Measurements from ENCODE around the gene EML2. TPM values are rescaled to one million over a fixed set of nuclear protein-coding genes. Genes with fewer than 3 reads are reported as not detected.

EML2 gene
- total and polyA plus RNA-seq, 11 donors: 19.0 to 50.2 (median 38.9) TPM

- Histone ChIP-seq H3K27me3 (peaks cover 0 to 52% (median 12%) of the 10 kb centered on the region in 9 donors), H3K36me3 (peaks cover 0 to 10% (median 2%) of the 10 kb centered on the region in 9 donors), H3K27ac (peak overlapping the region in 11 of 12 donors; percentile 13 to 92 (median 85)), H3K4me3 (no peak overlapping the region), H3K9me3 (no peaks in the 10 kb centered on the region), H3K4me1 (peaks cover 0 to 52% (median 22%) of the 10 kb centered on the region in 12 donors)
- DNase-seq (peak in 4 of 5 donors; percentile 64 to 78 (median 74)), ATAC-seq (peak in 3 of 4 donors; percentile 35 to 79 (median 37))
- WGBS, 4 donors: 35 to 46% (median 39%) methylated on average over 6 of the region's 6 CpGs
- no peak for TF ChIP-seq CTCF (IDR thresholded peaks at IDR 0.05)
- TF ChIP-seq POLR2A (IDR thresholded peaks at IDR 0.05): no peak
- intact Hi-C loops (cut with DNase I): no loop called here
These were observed 43.4 kb downstream of the EML2 start for GRCh38 chr19:45595814-45596213.

- Histone ChIP-seq H3K9me3 (no peaks in the 10 kb centered on the region), H3K4me1 (peaks cover 0 to 31% (median 19%) of the 10 kb centered on the region in 12 donors), H3K27me3 (peaks cover 0 to 40% (median 10%) of the 10 kb centered on the region in 9 donors), H3K36me3 (peaks cover 0 to 21% (median 14%) of the 10 kb centered on the region in 9 donors), H3K4me3 (no peak overlapping the region), H3K27ac (peak overlapping the region in 1 of 12 donors; percentile 16)
- intact Hi-C loops (cut with DNase I): loop anchor here in 1 of 10 donors (5.0 kb wide), 1 partner anchor 49 kb away; no protein-coding TSS in a partner anchor
- DNase-seq (no peak), ATAC-seq (no peak)
- TF ChIP-seq CTCF (IDR thresholded peaks at IDR 0.05): no peak
- no peak for TF ChIP-seq POLR2A (IDR thresholded peaks at IDR 0.05)
- WGBS, 4 donors: 18 to 27% (median 23%) methylated on average over 1 of the region's 1 CpG
These were observed 45.7 kb downstream of the EML2 start for GRCh38 chr19:45593520-45593919.

- no peaks in the 10 kb centered on the region for H3K9me3 ChIP-seq
- peak in 2 of 4 donors; percentile 53 to 54 for ATAC-seq
- no peak for DNase-seq
- peaks cover 0 to 19% (median 9%) of the 10 kb centered on the region in 12 donors for H3K4me1 ChIP-seq
- peaks cover 0 to 32% (median 9%) of the 10 kb centered on the region in 9 donors for H3K27me3 ChIP-seq
- intact Hi-C loops (cut with DNase I): loop anchor here in 1 of 10 donors (5.0 kb wide), 1 partner anchor 50 kb away; no protein-coding TSS in a partner anchor
- H3K27ac ChIP-seq: peak overlapping the region in 5 of 12 donors; percentile 11 to 69 (median 35)
- peaks cover 0 to 21% (median 14%) of the 10 kb centered on the region in 9 donors for H3K36me3 ChIP-seq
- 29 to 39% (median 33%) methylated on average over 4 of the region's 4 CpGs for WGBS, 4 donors
- no peak overlapping the region for H3K4me3 ChIP-seq
- TF ChIP-seq CTCF (IDR thresholded peaks at IDR 0.05) (no peak), POLR2A (IDR thresholded peaks at IDR 0.05) (no peak)
These were observed 46.8 kb downstream of the EML2 start for GRCh38 chr19:45592366-45592765.

GRCh38 chr19:45591638-45592005 is 47.6 kb downstream of the EML2 start:
- DNase-seq (no peak), ATAC-seq (no peak)
- Histone ChIP-seq H3K9me3 (no peaks in the 10 kb centered on the region), H3K27ac (peak overlapping the region in 1 of 12 donors; percentile 49), H3K36me3 (peaks cover 0 to 21% (median 14%) of the 10 kb centered on the region in 9 donors), H3K4me3 (no peak overlapping the region), H3K27me3 (peaks cover 0 to 27% (median 4%) of the 10 kb centered on the region in 9 donors), H3K4me1 (peaks cover 0 to 16% (median 5%) of the 10 kb centered on the region in 12 donors)
- WGBS, 4 donors: 93 to 95% (median 94%) methylated on average over 21 of the region's 21 CpGs
- TF ChIP-seq POLR2A (IDR thresholded peaks at IDR 0.05) (no peak), CTCF (IDR thresholded peaks at IDR 0.05) (no peak)
- intact Hi-C loops (cut with DNase I): loop anchor here in 1 of 10 donors (5.0 kb wide), 1 partner anchor 51 kb away; no protein-coding TSS in a partner anchor
